ENCODE results near the gene GPR153. TPM values are rescaled to one million over a fixed set of nuclear protein-coding genes. Genes with fewer than 3 reads are reported as not detected.
A peak's percentile ranks its signal among the peaks of the same experiment; 100 is the strongest.
"Not testable (repeated sequence)": the region's sequence is repeated elsewhere in the genome, so short reads cannot be mapped to it uniquely, and the experiment has no call there.

Gene GPR153
- 1 to 10 TPM; 2.2 to 3.5 (median 2.9) TPM for total RNA-seq
- polyA plus RNA-seq = 1 to 10 TPM in 1 of 3 donors, under 1 TPM in 2; 0.49 to 1.6 (median 0.75) TPM
- long read RNA-seq, donor 1, partial matches to known transcripts = 0 of 3 reads
- long read RNA-seq, donor 1, other reads (novel, unspliced or antisense) = 3 of 3 reads
- long read RNA-seq, donor 2, full-length matches to known transcripts = 1 of 14 reads
- long read RNA-seq, donor 2, partial matches to known transcripts = 13 of 14 reads
- long read RNA-seq, donor 2, other reads (novel, unspliced or antisense) = 0 of 14 reads

GRCh38 chr1:6260961-6261614 is at the start of gene GPR153:
Gene GPR153, minus strand, starts transcription at chr1:6261098. Its CDS starts 6,193 bp downstream, at chr1:6254905.
- 1 to 2% (median 2%) methylated on average over 37 to 78 of the region's 78 CpGs for WGBS, 3 donors
- H3K9me3 ChIP-seq = no peaks in the 10 kb centered on the region
- no peak for TF ChIP-seq CTCF (IDR thresholded peaks at IDR 0.05)
- H3K27ac ChIP-seq = no peak within 1 kb of the TSS
- H3K4me3 ChIP-seq = peak within 1 kb of the TSS; percentile 64
- peaks cover 0 to 52% (median 23%) of the 10 kb centered on the region in 3 donors for H3K27me3 ChIP-seq (ENCODE audit: insufficient read depth in 3 of 3, low read length in 2 of 3)
- no peaks in the 10 kb centered on the region for H3K36me3 ChIP-seq (ENCODE audit: insufficient read depth in 1 of 2, low read depth in 1 of 2)
- DNase-seq (peak in 1 of 2 donors; percentile 65), ATAC-seq (peak in 3 of 4 donors; percentile 46 to 60 (median 58))
- peaks cover 4% of the 10 kb centered on the region for H3K4me1 ChIP-seq
- intact Hi-C loops (cut with DNase I) = no loop called here

GRCh38 chr1:6310116-6310848 is 49.4 kb upstream of the GPR153 start:
- intact Hi-C loops (cut with DNase I) = no loop called here
- WGBS, 3 donors = 92 to 96% (median 93%) methylated on average over 9 of the region's 9 CpGs
- Histone ChIP-seq H3K4me1 (no peaks in the 10 kb centered on the region), H3K36me3 (ENCODE audit: insufficient read depth in 1 of 2, low read depth in 1 of 2) (no peaks in the 10 kb centered on the region), H3K27me3 (ENCODE audit: insufficient read depth in 3 of 3, low read length in 2 of 3) (no peaks in the 10 kb centered on the region), H3K27ac (no peak overlapping the region), H3K9me3 (no peaks in the 10 kb centered on the region), H3K4me3 (no peak overlapping the region)
- no peak for ATAC-seq
- no peak for TF ChIP-seq CTCF (IDR thresholded peaks at IDR 0.05)
- DNase-seq = no peak

- Histone ChIP-seq H3K4me3 (no peak overlapping the region), H3K27me3 (ENCODE audit: insufficient read depth in 3 of 3, low read length in 2 of 3) (no peaks in the 10 kb centered on the region), H3K9me3 (no peaks in the 10 kb centered on the region), H3K36me3 (ENCODE audit: insufficient read depth in 1 of 2, low read depth in 1 of 2) (no peaks in the 10 kb centered on the region), H3K27ac (no peak overlapping the region), H3K4me1 (no peaks in the 10 kb centered on the region)
- no peak for TF ChIP-seq CTCF (IDR thresholded peaks at IDR 0.05)
- DNase-seq (no peak), ATAC-seq (no peak)
- 83 to 94% (median 93%) methylated on average over 7 of the region's 7 CpGs for WGBS, 3 donors
- intact Hi-C loops (cut with DNase I) = no loop called here
Observed at GRCh38 chr1:6309564-6309963, 48.7 kb upstream of the GPR153 start.

GRCh38 chr1:6308449-6308848 is 47.6 kb upstream of the GPR153 start:
- intact Hi-C loops (cut with DNase I) = no loop called here
- DNase-seq = no peak
- Histone ChIP-seq H3K9me3 (no peaks in the 10 kb centered on the region), H3K4me1 (no peaks in the 10 kb centered on the region), H3K4me3 (no peak overlapping the region), H3K36me3 (ENCODE audit: insufficient read depth in 1 of 2, low read depth in 1 of 2) (no peaks in the 10 kb centered on the region), H3K27me3 (ENCODE audit: insufficient read depth in 3 of 3, low read length in 2 of 3) (no peaks in the 10 kb centered on the region), H3K27ac (no peak overlapping the region)
- WGBS, 3 donors = 88 to 98% (median 97%) methylated on average over 13 of the region's 13 CpGs
- no peak for ATAC-seq
- TF ChIP-seq CTCF (IDR thresholded peaks at IDR 0.05) = no peak

- H3K27ac ChIP-seq; H3K9me3 ChIP-seq; H3K27me3 ChIP-seq (ENCODE audit: insufficient read depth in 3 of 3, low read length in 2 of 3); H3K36me3 ChIP-seq (ENCODE audit: insufficient read depth in 1 of 2, low read depth in 1 of 2); DNase-seq; H3K4me1 ChIP-seq; ATAC-seq; intact Hi-C loops (cut with DNase I); H3K4me3 ChIP-seq: not testable (repeated sequence)
- WGBS, 3 donors = 93 to 98% (median 96%) methylated on average over 7 of the region's 7 CpGs
Observed at GRCh38 chr1:6307682-6308081, 46.8 kb upstream of the GPR153 start.

All from psoas muscle (tissue), 8 donors.